GM13977 (cell line): ENCODE measurements around the gene GALNS.

Experiments
- DNase-seq: peaks from one replicate; pipeline ENCODE4 v3.0.0; 2012; ENCODE audit warnings: low spot score
- CTCF ChIP-seq: IDR thresholded peaks from 2 replicates; pipeline ENCODE4 v1.5.1; 2012; ENCODE audit warnings: mild to moderate bottlenecking, control low read depth; ENCODE audit not compliant: insufficient read depth; ENCODE audit errors: extremely low read depth, missing control alignments
- in situ Hi-C: fragments of 300-500 bp; cut with MboI; formaldehyde crosslinking; loops from one replicate; pipeline ENCODE4 v1.12.0; 2022; ENCODE audit warnings: low sequenced_read_pairs, low pct_unique_long_range_greater_than_20kb, mixed read lengths, inconsistent platforms; ENCODE audit not compliant: unreplicated experiment

Gene GALNS

GRCh38 chr16:88779406-88780141, 77.2 kb downstream of the GALNS start:
- no peak for DNase-seq
- TF ChIP-seq CTCF: no peak
- in situ Hi-C loops: loop anchor here (10.0 kb wide), 1 partner anchor 45 kb away; no protein-coding TSS in a partner anchor

GRCh38 chr16:88778541-88779065, 78.1 kb downstream of the GALNS start:
- no peak for TF ChIP-seq CTCF
- no peak for DNase-seq
- in situ Hi-C loops: no loop called here

GRCh38 chr16:88778271-88778525, 78.5 kb downstream of the GALNS start:
- DNase-seq: no peak
- in situ Hi-C loops: no loop called here
- TF ChIP-seq CTCF: no peak

GRCh38 chr16:88777471-88778270, 79.1 kb downstream of the GALNS start:
- in situ Hi-C loops: no loop called here
- DNase-seq: no peak
- no peak for TF ChIP-seq CTCF

GRCh38 chr16:88775825-88776224, 80.9 kb downstream of the GALNS start:
- DNase-seq: no peak
- in situ Hi-C loops: no loop called here
- TF ChIP-seq CTCF: no peak

GRCh38 chr16:88774544-88775393, 82.0 kb downstream of the GALNS start:
- no peak for TF ChIP-seq CTCF
- DNase-seq: no peak

More at GRCh38 chr16:88774544-88775393, 82.0 kb downstream of the GALNS start:
- in situ Hi-C loops: no loop called here
